Calu3 (cell line): ENCODE results near the gene LRSAM1. TPM values are rescaled to one million over a fixed set of nuclear protein-coding genes. Genes with fewer than 3 reads are reported as not detected.

ENCODE experiments used
- BruUV-seq: library from RNA; stranded (reverse); fragments of 400-500 nt; replicated peaks from 2 replicates; lab custom pipeline; 2021; lab: Mats Ljungman, UMichigan
- CTCF ChIA-PET: fragments of 300-600 bp; sonication (Branson Sonifier 250); formaldehyde crosslinking; loops from one replicate; lab custom pipeline; 2022; ENCODE audit warnings: antibody characterized with exemption; lab: Charles Lee
- DNase-seq: peaks from one replicate; pipeline ENCODE4 v3.0.0; 2022
- H3K27ac Mint-ChIP-seq: one replicate; pipeline ENCODE4 v1.8.0; 2022; ENCODE audit warnings: mixed read lengths; ENCODE audit not compliant: unreplicated experiment
- H3K27me3 Mint-ChIP-seq: one replicate; pipeline ENCODE4 v1.8.0; 2022; ENCODE audit warnings: mixed read lengths; ENCODE audit not compliant: unreplicated experiment
- H3K36me3 Mint-ChIP-seq: one replicate; pipeline ENCODE4 v1.8.0; 2022; ENCODE audit warnings: mild to moderate bottlenecking, moderate library complexity, mixed read lengths; ENCODE audit not compliant: insufficient read depth, unreplicated experiment
- H3K4me1 Mint-ChIP-seq: one replicate; pipeline ENCODE4 v1.8.0; 2022; ENCODE audit warnings: mild to moderate bottlenecking, low read depth, mixed read lengths; ENCODE audit not compliant: unreplicated experiment
- H3K4me3 Mint-ChIP-seq: one replicate; pipeline ENCODE4 v1.8.0; 2022; ENCODE audit warnings: mild to moderate bottlenecking, low read depth, moderate library complexity, mixed read lengths; ENCODE audit not compliant: unreplicated experiment
- H3K9me3 Mint-ChIP-seq: one replicate; pipeline ENCODE4 v1.8.0; 2022; ENCODE audit warnings: low read depth, mixed read lengths; ENCODE audit not compliant: unreplicated experiment
- intact Hi-C: fragments of 100-400 bp; cut with micrococcal nuclease; formaldehyde crosslinking; loops from one replicate; pipeline ENCODE4 v1.10.0; 2022; ENCODE audit not compliant: unreplicated experiment
- total RNA-seq: library from RNA; stranded (reverse); gene quantifications from 2 replicates; pipeline ENCODE4 v1.2.3, GENCODE V29; 2022
- TF ChIP-seq, protein P1 (sequence below): fragments of 200-600 bp; IDR thresholded peaks from one replicate; pipeline ENCODE4 v1.8.0; 2022; ENCODE audit warnings: antibody characterized with exemption; ENCODE audit not compliant: unreplicated experiment

The LRSAM1 gene
- total RNA-seq, 1 experiment from 2014 or later: 12.0 TPM

DNA sequence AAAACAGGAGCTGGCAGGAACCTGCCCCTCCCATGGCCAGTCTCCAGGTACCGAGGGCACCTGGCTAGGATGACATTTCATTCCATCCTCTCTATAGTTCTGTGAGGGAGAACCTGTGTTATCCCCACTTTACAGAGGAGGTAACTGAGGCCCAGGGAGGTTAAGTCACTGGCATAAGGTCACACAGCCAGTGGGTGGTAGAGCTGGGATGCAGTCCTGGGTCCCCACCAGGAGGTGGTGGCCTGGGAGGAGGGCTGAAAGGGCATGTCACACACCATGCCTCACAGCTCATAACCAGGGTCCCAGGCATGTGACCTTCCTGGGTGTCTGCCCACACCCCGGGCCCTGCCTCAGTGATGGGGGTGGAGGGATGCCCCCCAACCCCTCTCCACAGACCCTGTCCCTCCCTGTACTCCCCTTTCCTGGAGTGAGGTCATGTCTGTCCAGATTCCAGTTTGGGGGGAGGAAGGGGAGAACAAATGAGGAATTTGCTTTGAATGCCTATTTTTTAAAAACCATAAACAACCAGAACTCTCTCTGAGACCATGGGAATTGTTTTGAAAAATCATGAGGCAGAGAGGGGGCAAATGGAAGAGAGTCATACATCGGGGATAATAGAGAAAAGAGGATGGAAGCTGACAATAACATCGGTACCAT lies 83.1 kb downstream of the LRSAM1 start:
- Mint-ChIP-seq H3K4me1 (peaks cover under 1% of the 10 kb centered on the region), H3K4me3 (no peak overlapping the region), H3K36me3 (peaks cover 24% of the 10 kb centered on the region), H3K27ac (no peak overlapping the region), H3K27me3 (no peaks in the 10 kb centered on the region), H3K9me3 (no peaks in the 10 kb centered on the region)
- CTCF ChIA-PET: interaction anchor here (1.0 kb wide), 1 partner anchor 11 kb away, joined by 3 read pairs; no protein-coding TSS in a partner anchor
- no peak for DNase-seq
- TF ChIP-seq, protein P1, sequence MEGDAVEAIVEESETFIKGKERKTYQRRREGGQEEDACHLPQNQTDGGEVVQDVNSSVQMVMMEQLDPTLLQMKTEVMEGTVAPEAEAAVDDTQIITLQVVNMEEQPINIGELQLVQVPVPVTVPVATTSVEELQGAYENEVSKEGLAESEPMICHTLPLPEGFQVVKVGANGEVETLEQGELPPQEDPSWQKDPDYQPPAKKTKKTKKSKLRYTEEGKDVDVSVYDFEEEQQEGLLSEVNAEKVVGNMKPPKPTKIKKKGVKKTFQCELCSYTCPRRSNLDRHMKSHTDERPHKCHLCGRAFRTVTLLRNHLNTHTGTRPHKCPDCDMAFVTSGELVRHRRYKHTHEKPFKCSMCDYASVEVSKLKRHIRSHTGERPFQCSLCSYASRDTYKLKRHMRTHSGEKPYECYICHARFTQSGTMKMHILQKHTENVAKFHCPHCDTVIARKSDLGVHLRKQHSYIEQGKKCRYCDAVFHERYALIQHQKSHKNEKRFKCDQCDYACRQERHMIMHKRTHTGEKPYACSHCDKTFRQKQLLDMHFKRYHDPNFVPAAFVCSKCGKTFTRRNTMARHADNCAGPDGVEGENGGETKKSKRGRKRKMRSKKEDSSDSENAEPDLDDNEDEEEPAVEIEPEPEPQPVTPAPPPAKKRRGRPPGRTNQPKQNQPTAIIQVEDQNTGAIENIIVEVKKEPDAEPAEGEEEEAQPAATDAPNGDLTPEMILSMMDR: no peak
- intact Hi-C loops: no loop called here
- BruUV-seq: no TSS peak

DNA sequence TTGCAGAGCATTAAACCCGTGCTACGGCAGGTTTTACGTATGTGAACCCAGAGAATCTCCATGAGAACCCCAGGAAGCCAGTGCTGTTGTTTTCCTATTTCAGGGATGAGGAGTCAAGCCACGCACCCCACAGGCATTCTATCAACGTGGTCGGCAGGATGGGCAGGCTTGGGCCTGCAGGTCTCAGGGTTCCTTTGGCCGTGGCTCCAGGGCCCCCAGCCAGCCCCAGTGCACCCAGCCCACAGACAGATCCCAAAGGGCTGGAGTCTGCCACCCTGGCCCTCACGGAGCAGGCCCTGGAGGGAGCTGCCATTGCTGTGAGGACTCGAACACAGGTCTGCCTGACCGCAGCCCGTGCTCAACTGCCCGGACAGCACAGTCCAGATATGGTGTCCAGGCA lies 83.6 kb downstream of the LRSAM1 start:
- DNase-seq: no peak
- H3K36me3 Mint-ChIP-seq: peaks cover 21% of the 10 kb centered on the region
- H3K4me1 Mint-ChIP-seq: peaks cover 6% of the 10 kb centered on the region
- H3K27ac Mint-ChIP-seq: no peak overlapping the region
- no peaks in the 10 kb centered on the region for H3K27me3 Mint-ChIP-seq
- no TSS peak for BruUV-seq
- no peak overlapping the region for H3K4me3 Mint-ChIP-seq
- intact Hi-C loops: no loop called here
- CTCF ChIA-PET: interaction anchor here (1.0 kb wide), 1 partner anchor 10 kb away, joined by 3 read pairs; no protein-coding TSS in a partner anchor
- TF ChIP-seq, protein P1: no peak
- H3K9me3 Mint-ChIP-seq: no peaks in the 10 kb centered on the region

DNA sequence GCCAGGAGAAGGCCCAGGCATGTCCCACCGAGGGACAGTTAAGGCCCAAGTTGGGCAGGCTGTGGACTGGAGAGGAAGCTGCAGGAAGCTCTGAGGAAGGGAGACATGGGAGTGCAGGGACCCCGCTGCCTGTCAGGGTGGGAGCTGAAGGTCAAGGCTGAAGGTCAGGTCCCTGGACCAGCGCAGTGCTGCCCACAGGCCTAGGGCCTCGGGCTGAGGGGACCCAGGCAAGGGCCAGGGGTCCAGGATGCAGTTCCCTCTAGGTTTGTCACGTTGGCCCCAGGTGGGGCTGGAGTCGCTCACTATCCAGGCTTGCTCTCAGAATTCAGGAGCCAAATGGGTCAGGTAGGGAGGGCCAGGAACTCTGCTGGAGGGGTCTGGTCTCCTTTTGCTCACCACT lies 84.1 kb downstream of the LRSAM1 start:
- H3K27ac Mint-ChIP-seq: no peak overlapping the region
- H3K9me3 Mint-ChIP-seq: no peaks in the 10 kb centered on the region
- H3K4me3 Mint-ChIP-seq: no peak overlapping the region
- H3K27me3 Mint-ChIP-seq: no peaks in the 10 kb centered on the region
- BruUV-seq: no TSS peak
- H3K36me3 Mint-ChIP-seq: peaks cover 16% of the 10 kb centered on the region
- CTCF ChIA-PET: no interaction called here
- TF ChIP-seq, protein P1: no peak
- H3K4me1 Mint-ChIP-seq: peaks cover 10% of the 10 kb centered on the region
- no peak for DNase-seq
- intact Hi-C loops: no loop called here

DNA sequence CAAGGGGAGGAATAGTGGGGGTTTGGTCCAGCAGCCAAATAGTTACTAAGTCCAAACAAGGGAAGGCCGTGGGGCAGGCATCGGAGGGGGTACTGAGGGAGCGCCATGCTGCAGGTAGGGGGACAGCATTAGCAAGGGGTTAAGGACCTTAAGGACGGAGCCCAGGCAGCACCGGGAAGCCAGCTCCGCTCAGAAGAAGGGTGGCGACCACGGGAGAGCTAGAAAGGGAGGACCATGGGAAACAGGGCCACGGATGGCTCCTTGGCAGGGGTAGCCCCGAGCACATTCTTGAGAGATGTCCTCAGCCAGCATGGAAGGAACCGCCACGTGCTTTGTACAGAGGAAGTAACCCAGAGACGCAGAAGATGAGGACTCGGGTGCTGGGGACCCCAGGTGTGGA lies 84.5 kb downstream of the LRSAM1 start:
- H3K4me3 Mint-ChIP-seq: no peak overlapping the region
- H3K27ac Mint-ChIP-seq: no peak overlapping the region
- intact Hi-C loops: no loop called here
- BruUV-seq: no TSS peak
- peaks cover 13% of the 10 kb centered on the region for H3K36me3 Mint-ChIP-seq
- TF ChIP-seq, protein P1: no peak
- CTCF ChIA-PET: no interaction called here
- H3K4me1 Mint-ChIP-seq: peaks cover 14% of the 10 kb centered on the region
- H3K27me3 Mint-ChIP-seq: no peaks in the 10 kb centered on the region
- no peaks in the 10 kb centered on the region for H3K9me3 Mint-ChIP-seq
- DNase-seq: no peak
